AML-193 (cell line): ENCODE results near the gene TBCD.

Experiments
- DNase-seq, 2 experiments: peaks; one replicate each; lab custom pipeline; 2025; lab: John Stamatoyannopoulos, UW

The TBCD gene

DNA sequence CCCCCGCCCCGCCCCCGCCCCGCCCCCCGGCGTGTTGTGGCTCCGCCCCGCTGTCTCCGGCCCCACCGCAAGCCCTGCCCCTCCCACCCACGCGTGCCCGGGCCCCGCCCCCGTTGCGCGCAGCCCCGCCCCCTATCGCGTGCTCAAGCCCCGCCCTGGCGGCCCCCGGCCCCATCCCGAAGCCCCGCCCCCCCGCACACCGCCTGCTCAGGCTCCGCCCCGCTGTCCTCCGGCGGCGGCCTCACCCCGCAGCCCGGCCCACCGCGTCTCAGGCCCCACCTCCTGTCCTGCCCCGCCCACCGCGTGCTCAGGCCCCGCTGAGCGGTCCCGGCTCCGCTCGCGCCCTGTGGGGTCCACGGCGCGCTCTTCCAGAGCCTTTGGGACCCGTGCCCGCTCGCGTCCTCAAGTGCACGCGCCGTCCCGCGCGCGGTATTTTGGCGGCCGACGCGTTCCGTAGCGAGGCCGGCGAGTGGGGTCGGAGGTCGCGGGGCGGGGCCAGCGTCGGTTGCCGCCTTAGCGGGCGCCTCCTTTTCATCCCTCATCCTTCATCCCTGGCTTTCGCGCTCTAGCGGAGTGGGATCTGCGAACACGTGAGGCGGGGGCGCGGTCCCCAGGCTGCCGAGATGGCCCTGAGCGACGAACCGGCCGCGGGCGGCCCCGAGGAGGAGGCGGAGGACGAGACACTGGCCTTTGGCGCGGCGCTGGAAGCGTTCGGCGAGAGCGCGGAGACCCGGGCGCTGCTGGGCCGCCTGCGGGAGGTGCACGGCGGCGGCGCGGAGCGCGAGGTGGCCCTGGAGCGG is at the start of gene TBCD:
Gene TBCD, plus strand, starts transcription at position 495 of the 800 bp plus-strand sequence. Its CDS starts 129 bp downstream, at position 624.
- peak; percentile 77 to 79 for DNase-seq

DNA sequence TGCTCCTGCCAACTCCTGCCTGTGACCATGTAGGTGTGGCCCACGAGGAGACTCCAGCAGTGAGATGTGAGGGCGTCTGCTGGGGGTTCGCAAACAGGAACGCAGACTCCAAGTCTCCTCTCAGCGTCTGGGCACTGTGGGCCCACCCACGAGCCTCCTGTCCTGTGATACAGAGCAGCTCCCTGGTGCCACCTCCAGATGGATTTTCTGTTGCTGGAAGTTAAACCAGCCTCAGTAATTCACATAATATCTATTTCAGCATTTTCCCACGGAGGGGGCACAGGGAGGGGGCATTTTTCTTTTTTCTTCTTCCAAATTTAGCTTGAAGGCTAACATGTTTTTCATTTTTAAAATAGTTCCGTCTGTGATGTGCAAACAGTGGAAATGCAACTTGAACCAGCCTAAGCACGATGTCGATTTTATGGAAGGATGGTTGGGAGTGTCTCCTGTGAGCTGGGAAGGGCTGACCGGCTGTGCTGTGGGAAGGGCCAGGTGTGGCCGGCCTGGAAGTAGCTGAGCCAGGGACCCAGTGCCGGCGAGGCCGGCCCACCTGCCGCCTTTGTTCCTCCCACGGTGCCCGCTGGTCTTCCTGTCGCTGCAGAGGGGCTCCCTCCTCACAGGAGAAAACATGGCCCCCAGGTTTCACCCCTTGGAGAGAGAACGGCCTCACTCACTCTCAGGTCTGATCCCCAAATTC is 49.5 kb upstream of the TBCD start:
- DNase-seq = no peak

DNA sequence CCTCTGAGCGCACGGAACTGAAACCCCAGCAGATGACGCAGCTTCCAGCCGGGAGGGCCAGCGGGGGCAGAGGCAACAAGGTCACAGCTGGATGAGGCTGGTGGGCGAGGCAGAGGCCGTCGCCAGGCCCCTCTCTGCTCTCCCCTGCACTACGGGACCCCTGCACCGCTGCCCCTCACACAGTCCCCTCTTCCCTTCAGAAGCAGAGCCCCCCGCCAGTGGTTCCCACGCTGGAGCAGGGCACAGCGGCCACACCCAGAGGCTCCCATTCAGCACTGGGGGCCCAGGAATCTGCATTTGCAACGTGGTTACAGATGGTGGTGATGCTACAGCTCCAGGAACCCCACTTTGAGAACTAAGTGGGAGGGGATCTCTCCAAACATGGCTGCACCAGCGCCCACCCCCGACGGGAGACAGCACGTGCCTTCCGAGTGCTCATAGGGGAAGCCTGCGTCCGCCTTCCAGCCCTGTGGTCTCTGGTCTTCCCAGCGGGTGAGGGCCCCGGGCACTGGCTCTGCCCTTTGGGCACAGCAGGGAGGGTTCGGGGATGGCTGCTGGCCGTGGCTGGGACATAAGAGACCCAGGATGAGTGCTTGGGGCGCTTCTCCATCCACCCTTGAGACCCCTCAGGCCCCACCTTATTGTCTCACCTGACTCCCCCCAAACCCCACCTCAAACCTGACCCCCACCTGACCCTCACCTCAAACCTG is 48.7 kb upstream of the TBCD start:
- no peak for DNase-seq

DNA sequence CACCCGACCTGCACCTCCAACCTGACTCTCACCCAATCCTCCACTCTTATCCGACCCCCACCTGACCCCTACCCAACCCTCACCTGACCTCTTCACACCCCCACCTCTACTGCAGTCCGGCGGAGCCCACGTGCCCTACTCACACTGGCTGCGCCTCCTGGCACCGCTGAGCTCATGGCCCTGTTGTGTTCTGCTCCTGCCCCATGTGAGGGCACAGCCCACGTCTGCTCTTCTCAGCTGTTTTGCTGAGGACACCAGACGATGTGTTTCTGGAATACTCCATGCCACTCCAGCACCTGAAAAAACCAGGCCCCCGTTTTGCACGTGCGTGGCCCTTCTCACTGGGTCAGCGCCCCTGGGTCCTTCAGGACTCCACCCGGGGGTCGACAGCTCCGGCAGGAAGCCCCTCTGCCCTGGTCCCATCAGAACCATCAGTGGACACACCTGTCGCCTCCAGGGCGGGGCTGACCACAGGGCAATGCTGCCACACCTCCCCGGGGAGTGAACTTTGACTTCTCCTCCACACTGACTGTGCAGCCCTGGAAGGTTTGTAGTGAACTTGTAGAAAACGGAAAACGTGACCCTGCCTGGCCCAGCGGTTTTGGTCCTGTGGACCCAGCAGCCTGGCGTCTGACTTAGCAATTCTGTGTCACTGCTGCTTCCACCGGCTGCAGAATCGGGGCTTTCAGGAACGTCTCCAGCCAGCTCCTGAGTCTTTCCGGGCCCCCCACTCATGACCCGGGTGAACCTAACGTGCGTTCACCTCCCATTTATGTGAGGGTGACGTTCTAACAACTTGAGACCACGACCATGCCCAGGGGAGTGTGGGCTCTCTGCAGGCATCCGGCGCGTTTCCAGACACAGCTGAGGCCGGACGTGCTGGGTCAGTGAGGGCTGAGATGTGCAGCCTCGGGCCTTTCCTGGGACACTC is 47.7 kb upstream of the TBCD start:
- DNase-seq = no peak

DNA sequence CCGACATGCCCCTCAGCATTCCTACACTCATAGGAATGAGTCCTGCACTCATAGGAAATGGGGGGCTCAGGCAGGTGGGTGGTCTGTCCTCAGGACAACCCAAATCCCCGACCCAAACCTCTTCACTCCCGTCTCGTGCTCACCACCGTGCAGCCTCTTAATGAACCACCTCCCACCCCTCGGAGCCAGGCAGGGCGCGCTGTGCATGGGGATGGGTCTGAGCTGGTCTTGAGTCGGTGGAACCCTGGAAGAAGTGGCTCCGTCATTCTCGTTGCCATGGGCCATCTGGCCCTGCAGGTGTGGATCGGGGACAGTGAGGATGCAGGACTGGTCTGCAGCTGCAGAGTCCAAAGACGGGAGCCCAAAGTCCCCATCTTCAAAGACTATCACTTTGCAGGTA is 47.0 kb upstream of the TBCD start:
- DNase-seq = no peak

DNA sequence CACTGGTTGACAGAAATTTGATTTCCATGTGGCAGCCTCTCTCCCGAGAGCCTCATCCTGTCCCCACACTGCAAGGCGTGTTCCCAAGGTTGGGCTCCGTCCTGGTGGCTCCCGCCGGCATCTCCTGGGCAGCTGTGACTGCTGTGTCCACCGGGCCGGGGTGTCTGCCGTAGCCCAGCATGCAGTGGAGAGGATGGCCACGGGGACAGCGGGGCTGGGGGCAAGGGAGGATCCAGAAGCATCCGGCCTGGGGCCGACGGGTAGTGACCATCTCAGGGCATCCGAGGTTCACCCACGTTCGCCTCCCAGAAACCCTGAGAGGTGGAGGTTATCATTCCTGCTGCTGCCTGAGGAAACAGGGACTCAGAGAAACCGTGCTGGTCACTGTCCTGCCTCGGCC is 46.1 kb upstream of the TBCD start:
- DNase-seq = no peak

DNA sequence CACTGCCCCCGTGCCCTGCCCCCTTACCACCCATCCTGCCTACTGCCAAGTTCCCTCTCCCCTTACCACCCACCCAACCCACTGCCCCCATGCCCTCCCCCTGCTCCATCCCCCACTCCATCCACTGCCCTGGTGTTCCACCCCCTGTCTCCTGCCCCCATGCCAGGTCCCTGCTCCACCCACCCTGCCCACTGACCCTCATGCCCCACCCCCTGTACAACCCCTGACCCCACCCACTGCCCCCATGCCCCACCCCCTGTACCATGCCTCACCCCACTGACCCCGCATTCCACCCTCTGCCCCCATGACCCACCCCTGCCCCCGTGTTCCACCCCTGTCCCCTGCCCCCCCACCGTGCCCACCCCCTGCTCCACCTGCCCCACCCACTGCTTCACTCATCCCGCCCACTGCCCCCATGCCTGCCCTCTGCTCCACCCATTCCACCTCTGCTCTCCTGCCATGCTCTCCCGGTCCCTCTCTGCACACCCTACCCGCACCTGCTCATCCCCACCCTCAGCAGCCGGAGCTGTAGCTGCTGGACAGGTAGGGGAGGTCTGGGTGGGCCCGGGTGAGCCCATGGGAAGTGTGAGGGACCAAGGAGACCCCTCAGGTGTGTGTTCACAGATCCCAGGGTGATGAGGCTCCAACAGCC is 42.7 kb upstream of the TBCD start:
- no peak for DNase-seq

DNA sequence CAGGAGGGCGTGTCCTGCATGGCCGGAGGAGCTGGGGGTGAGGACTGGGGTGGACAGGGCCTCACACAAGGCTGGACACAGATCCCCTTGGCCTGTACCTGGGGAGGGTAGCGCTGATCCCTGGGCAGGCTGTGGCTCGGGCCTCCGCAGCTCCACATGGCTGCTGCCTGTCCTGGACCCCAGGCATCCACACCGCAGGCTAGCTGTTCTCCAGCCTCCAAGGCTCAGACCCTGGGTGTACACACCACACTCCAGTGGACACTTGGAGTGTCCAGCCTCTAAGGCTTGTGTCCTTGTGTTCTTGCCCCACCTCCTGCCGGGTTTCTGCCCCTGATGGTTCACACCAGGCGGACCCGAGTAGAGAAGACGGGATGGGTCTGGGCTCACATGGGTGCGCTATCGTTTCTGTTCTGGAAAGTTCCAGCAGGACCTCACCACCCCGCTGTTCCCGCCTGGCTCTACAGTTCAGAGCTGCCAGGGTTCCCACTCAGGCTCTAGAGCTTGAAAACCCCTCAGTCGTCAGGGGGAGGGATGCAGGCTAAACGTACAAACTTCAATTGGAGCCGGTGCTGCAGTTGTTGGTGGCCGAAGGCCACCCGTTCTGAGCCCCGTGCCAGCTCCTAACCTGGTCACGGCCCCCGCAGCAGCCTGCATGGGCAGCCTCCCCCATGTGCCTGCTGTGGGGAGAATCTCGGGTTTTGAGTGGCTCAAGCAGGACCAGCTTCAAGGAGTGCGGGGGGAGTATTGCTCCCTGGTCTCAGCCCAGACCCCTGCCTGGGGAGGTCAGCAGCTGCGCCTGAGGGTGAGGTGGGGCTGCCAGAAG is 42.0 kb upstream of the TBCD start:
- DNase-seq = no peak

DNA sequence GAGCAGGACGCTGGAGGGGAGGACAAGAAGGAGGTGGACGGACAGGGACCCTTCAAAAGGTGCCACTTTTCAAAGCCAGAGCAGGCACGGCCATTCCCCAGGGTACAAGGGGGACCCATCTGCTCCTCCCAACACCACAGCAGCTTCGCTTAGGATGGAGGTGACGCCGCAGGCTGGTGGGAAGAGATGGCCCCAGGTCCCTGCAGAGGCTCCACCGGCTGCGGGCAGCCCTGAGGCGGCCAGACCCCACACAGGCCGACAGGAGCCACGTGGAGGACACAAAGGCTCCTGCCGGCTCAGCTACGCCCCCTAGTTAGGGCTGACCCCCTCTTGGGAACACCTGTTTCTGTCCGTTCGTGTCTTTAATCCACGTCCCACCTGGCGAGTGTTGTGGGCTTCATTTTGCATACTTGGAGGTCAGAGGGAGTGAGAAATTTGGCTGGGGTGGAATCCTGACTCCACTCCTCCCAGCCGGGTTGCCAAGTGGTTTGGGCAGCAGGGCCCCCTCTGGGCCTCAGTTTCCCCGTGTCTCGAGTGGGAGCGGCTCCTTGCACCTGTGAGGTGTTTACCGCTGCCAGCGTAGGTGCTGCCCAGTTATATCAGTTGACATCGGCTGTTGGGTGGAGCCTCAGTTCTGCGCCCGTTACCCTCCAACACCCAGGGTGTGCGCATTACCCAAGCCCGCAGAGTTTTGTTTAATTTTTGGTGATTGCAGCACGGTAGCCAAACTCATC is 41.2 kb upstream of the TBCD start:
- DNase-seq = no peak

DNA sequence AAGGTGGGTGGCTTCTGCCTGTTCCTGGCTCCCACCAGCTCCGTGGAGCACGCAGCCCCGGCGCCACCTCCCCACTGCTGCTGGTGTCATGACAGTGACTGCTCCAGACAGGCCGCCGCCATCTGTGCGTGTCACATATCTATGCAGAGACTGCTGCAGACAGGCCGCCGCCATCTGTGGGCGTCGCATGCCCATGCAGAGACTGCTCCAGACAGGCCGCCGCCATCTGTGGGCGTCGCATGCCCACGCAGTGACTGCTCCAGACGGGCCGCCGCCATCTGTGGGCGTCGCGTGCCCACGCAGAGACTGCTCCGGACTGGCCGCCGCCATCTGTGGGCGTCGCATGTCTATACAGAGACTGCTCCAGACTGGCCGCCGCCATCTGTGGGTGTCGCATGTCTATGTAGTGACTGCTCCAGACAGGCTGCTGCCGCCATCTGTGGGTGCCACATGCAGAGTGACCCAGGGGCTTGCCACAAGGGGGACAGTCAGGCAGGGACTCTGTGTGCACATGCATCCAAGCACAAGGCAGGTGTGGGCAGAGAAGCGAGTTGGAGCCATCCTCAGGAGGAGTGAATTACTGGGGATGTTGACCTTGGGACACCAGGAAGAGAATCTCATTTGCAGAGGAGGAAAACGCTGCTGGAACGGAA is 38.7 kb upstream of the TBCD start:
- no peak for DNase-seq

DNA sequence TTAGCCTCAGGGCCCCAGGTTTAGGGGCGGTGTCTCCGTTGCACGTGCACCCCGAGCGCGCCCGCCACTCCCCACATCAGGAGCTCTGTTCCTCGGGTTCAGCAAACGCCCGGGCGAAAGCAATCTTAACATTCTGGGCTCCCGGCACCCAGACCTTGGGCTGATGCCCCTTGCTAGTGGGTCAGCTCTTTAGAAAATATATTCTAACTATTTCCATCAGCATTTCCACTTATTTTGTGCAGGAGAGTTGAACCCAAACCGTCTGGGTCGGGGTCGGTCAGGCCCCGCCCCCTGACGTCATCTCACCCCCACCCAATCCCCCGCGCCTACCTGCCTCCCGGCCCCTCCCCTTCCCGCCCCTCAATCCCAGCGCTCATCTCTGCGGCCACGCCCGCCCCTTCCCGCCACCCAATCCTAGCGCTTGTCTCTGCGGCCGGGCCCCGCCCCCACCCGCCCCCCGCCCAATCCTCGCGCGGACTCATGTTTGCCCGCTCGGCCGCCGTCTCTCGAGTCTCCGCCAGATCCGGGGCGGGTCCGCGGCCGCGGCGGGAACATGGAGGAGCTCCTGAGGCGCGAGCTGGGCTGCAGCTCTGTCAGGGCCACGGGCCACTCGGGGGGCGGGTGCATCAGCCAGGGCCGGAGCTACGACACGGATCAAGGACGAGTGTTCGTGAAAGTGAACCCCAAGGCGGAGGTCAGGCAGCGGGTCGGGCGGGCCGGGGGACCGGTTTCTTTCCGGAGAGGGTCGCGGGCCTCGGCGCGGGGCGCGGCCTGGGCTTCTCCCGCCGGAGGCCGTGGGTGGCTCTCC is 35.5 kb upstream of the TBCD start, which contains the start of gene FN3KRP:
Gene FN3KRP, plus strand, starts transcription at position 504 of the 808 bp plus-strand sequence. Its CDS starts 50 bp downstream, at position 554.
- peak; percentile 94 to 95 for DNase-seq

DNA sequence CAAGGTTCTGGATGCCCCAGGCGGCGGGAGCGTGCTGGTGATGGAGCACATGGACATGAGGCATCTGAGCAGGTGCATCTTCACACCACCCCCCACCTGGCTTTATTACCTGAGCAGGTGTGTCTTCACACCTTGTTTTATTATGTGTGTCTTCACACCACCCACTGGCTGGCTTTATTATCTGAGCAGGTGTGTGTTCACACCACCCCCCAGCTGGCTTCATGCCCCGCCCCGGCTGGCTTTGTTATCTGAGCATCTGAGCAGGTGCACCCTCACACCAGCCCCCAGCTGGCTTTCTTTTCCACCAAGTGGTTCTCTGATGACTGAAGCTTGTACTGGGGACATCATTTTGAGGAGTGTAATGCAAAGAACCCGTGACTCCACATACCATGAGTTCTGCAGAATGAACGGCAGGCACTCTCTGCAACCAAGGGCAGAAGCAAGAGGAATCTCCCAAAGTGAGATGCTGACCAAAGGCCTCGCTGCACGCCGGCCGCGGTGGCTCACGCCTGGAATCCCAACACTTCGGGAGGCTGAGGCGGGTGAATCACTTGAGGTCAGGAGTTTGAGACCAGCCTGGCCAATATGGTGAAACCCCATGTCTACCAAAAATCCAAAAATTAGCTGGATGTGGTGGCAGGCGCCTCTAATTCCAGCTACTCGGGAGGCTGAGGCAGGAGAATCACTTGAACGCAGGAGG is 32.7 kb upstream of the TBCD start:
- DNase-seq = no peak

DNA sequence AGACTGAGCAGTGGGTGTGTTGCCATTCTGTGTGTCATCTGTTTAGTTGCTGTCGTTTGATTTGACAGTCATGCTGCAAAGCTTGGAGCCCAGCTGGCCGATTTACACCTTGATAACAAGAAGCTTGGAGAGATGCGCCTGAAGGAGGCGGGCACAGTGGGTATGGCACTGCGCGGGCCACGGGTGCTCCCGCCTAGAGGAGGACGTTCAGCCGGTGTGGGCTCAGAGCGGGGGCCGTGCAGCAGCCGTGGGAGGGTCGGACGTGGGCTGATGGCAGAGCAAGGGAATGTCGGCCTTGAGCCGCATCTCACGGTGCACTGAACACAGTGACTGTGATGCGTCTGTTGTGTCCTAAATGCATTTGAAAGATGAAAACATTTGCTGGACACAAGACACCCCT is 31.7 kb upstream of the TBCD start:
- no peak for DNase-seq

DNA sequence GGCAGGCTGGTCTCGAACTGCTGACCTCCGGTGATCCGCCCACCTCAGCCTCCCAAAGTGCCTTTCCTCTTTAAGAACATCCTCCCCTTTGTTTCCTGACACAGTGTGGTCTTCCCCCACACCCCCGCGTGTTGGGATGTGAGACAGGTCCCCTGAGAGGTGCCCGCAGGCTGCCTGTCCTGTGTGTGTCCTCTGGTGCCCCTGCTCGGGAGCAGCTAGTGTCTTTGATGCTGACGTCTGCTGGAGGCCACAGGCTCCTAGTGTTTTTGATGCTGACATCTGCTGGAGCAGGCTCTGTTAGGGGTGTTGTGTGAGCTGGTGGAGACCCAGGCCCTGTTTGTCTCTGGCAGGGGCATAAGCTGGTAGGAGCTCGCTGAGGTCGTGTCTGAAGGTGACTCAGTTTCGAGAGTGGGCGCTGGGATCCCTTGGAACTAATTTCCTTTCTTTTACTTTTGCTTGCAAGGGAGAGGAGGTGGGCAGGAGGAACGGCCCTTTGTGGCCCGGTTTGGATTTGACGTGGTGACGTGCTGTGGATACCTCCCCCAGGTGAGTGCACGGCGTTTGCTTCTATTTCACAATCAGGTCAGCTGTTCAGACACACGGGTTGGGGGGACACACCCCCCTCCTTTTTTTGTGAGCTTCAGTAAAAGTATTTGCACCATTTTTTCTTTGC is 29.4 kb upstream of the TBCD start:
- no peak for DNase-seq

DNA sequence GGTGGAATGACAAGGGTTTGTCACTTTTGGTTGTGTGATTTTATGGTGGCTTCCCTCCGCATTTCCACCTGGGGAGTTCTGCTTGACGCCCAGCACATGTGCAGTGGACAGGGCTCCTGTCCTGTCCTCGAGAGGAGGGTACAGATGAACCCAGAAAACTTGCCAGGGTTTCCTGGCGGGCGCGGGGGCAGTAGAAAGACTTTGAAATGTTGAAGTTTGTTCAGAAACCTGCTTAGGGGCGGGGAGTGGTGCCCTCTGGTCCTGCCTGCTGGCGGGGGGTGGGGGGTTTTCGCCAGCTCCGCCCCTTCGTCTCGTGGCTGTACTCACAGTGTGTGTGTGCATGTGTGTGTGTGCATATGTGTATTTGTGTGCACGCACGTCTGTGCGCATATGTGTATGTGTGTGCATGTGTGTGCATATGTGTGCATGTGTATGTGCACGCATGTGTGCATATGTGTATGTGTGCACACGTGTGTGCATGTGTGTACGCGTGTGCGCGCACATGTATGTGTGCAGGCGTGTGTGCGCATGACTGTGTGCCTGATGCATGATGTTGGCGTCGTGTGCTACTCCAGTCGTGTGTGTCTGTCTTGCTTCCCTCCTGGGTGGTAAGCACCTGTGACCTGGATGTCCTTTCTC is 28.6 kb upstream of the TBCD start:
- no peak for DNase-seq

DNA sequence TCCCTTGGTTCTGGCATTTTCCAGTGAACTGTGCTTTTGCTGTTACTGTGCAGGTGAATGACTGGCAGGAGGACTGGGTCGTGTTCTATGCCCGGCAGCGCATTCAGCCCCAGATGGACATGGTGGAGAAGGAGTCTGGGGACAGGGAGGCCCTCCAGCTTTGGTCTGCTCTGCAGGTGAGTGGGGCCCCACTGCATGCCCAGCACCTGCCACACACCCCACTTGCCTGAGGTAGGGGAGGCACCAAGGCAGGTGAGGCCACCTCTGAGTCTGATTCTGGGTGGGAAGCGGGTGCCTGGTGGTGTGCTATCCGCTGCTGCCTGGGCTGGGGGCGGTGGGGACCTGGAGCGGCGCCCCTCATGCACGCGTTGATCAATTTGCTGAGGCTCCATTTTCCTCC is 25.4 kb upstream of the TBCD start:
- no peak for DNase-seq
